HG03575 (cell line): Measurements from ENCODE around the gene NAALAD2.
"Not testable (repeated sequence)": the region's sequence is repeated elsewhere in the genome, so short reads cannot be mapped to it uniquely, and the experiment has no call there.

Source experiments
- ATAC-seq: cut with Tn5 transposase; IDR thresholded peaks from one replicate; pipeline ENCODE4 v1.9.1; 2021; ENCODE audit not compliant: unreplicated experiment, insufficient number of reproducible peaks, low FRiP score; ENCODE audit errors: extremely low read depth

NAALAD2 gene

DNA sequence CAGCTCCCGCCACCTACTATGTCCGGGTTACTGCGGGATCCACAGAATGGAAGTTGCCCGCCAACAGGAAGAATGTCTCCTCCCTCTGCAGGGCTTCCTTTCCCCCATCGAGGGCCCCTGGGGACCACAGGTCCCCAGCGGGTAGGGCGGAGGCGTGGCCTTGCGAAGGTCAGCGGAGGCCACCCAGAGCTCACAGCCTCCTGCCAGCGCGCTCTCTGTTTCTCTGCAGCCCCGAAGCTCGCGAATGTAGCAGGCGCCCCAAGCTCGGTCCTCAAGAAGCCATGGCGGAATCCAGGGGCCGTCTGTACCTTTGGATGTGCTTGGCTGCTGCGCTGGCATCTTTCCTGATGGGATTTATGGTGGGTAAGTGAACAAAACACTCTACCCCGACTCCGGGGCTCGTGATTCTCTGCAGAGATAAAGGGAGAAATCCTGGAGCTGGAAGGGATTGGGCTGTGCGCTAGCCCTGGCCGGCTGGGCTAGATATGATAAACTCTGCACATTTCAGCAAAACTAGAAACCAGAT is at the start of gene NAALAD2:
Gene NAALAD2, plus strand, starts transcription at position 186 of the 526 bp plus-strand sequence. Its CDS starts 96 bp downstream, at position 282.
- ATAC-seq = no peak

DNA sequence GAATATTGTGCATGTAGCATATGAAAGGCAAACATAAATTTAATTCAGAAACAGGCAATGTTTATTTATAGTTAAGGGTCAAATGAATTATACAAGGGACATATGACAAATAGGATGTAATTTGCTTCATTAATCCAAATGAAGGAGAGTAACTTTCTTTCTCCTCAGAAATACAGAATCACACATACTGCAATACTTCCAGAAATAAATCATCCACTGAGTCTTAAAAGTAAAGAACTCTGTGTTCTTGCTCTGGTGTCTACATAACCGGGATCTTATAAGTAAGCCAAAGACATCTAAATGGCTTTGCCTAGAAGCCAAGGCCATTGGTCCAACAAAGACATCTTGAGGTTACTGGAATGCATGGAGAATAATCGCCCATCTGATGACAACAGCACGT is 48.8 kb upstream of the NAALAD2 start, which contains the start of gene UBTFL1:
Gene UBTFL1, plus strand, starts transcription at position 301 of the 400 bp plus-strand sequence. Its CDS starts 0 bp downstream, at position 301.
- not testable (repeated sequence) for ATAC-seq

DNA sequence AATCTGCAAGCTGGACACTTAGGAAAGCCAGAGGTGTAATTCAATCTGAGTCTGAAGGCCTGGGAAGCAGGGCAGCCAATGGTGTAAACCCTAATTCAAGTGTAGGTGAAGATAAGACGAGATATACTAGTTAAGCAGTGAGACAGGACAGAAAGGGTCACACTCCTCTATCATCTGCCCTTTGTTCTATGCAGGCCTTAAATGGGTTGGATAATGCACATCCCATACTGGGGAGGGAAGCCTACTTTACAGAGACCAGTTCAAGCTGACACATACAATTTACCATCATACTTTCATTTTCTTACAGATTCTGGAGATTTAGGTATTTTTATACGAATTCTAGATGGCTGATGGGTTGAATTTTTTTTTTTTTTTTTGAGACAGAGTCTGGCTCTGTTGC is 45.7 kb upstream of the NAALAD2 start:
- ATAC-seq = not testable (repeated sequence)

DNA sequence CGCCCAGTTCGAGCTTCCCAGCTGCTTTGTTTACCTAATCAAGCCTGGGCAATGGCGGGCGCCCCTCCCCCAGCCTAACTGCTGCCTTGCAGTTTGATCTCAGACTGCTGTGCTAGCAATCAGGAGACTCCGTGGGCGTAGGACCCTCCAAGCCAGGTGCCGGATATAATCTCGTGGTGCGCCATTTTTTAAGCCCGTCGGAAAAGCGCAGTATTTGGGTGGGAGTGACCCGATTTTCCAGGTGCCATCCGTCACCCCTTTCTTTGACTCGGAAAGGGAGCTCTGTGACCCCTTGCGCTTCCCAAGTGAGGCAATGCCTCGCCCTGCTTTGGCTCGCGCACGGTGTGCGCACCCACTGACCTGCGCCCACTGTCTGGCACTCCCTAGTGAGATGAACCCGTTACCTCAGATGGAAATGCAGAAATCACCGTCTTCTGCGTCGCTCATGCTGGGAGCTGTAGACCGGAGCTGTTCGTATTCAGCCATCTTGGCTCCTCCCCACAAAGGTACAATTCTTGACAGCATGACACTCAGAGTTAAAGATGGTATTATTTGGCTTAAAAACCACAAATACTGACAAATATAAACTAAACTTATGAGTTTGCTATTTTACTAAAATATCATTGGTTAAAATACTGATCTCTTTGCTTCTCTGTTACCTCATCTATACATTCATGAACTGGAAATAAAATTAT is 39.1 kb upstream of the NAALAD2 start:
- ATAC-seq = not testable (repeated sequence)

DNA sequence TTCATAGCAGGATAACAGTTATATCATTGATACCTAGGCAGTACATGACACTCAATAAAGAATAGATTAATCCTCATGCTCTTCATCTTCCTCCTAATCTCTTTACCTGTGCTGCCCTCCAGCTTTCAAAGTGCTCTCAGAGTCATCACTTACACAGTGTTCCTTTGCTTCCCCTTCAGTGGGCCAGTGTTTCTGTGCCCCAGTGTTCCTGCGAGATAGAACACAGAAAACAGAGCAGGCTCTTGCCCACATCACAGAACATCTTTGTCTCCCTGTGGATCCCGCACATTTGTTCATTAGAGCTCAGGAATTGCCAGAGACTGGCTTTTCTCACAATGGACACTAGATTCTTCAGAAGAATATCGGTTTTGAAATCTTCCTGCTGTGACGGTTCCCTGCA is 36.2 kb upstream of the NAALAD2 start:
- not testable (repeated sequence) for ATAC-seq

DNA sequence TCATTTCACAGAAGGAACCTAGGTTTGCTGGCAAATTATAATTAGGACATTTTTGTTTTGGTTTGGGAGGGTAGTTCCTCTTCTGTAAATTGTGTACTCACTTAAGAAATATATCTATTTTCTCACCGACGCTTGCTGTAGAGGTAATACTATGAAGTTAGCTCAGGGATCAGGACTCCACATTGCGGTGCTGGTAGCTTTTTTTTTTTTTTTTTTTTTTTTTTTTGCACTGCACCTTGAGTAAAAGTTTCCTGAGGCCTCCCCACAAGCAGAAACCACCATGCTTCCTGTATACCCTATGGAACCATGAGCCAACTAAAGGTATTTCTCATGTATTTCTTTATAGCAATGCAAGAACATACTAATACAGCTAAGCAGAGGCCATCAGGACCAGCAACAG is 34.0 kb upstream of the NAALAD2 start:
- ATAC-seq = no peak

DNA sequence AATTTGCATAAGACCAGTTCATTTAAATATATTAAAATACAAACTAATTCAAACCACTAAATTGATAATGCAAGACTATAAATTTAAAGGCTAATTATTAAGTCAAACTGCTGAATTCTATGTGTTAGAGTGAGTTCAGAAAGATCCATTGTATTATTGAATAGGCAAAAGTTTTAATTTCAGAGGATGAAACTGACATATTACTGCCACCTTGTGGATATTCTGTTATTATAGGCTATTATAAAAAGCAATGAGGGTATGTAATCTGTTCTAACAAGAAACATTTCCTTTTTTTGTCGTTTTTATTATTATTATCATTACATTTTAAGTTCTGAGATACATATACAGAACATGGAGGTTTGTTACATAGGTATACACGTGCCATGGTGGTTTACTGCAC is 20.9 kb upstream of the NAALAD2 start:
- ATAC-seq = no peak

DNA sequence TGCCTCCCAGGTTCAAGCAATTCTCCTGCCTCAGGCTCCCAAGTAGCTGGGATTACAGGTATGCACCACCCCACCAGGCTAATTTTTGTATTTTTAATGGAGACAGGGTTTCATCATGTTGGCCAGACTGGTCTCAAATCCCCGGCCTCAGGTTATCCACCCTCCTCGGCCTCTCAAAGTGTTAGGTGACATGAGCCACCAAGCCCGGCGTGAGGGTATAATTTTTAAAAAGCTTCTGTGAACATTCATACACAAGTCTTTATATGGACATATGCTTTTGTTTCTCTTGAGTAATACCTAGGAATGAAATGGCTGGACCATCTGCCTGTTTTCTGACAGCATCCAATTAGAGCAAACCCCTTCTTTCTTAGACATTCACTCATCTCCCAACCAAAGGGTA is 14.3 kb upstream of the NAALAD2 start:
- ATAC-seq = no peak

DNA sequence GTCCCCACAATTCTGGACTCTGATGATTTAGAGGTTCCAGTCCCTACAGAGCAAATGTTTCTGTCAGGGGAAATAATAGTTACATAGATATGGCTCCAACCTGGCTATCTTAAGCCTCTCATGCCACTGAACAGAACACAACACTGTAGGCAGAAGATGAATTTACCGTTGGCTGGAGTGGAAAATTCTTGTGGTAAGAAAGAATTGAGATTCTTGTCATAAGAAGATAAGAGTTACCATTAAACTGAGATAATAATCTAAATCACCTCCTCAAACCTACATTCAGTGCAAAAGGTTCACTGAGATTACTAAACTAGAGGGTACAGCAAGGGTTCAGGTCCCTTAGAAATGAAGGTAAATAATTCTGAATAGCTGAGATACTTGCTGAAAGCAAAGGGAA is 10.1 kb upstream of the NAALAD2 start:
- ATAC-seq = no peak

DNA sequence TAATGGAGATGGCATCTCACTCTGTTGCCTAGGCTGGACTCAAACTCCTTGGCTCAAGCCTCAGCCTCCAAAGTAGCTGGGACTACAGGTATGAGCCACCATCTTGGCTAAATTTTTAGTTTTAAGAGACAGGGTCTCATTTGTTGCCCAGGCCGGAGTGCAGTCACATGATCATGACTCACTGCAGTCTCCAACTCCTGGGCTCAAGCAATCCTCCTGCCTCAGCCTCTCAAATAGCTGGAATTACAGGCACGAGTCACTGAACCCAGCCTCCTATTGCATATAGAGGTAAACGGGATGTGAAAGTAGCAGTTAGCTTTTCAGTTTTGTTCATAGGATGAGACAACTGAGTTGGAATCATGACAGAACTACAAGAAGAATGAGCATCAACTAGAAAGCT is 9.5 kb upstream of the NAALAD2 start:
- ATAC-seq = no peak

DNA sequence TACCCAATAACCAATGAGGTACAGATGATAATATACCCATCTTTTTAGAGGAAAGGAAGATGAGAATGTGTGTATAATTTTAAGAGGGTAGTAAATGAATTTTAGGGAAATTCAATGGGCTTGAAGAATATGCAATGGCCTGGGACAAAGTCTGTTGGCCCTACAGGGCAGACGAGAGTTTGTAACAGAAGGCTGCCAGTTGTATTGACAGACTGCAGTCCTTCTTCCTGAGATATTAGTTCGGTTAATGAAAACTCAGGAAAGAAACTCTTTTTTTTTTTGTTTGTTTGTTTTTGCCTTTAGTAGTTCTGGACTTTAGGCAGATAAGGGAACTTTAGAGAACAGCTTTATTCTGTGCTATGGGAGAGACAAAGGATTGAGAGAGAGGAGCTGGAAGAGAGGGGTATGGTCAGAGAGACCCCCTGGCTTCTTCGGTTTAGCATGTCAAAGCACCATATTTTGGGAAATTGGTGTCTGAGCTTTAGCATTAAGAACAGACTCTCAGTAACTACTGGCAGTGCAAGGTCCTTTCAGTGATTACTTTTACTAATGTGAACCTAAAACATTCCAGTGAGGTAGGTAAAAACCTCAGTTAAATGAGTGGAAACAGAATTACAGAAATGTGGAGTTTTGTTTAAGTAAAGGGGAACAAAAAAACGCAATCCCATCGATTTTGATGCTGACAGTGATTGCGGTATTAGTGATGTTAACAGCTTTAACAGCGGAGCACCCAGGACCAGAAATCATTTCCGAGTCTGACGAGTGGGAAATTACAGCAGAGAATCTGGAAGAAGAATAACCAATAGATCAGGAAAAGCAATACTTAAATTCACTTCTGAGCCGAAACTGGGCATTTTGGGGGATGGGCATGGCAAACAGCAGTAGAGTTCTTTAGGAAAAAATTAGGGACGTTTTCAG is 644 bp upstream of the NAALAD2 start:
- ATAC-seq = no peak

DNA sequence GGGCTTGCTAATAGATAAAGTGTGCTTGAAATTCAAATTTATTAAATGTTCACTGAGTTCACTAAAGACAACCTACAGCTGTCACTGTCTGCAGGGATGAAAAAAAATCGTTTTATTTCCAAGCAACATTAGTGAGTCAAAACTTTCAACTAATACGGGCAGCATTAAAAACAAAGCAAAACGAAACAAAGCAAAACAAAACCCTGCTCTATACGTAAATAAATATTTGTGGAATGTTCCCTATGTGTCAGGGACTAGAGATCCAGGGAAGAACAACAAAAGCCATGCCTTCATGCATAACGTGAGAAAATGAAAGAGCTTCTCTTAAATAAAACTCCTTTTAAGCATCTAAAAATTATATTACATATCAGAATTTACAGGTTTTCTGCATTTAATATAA is 553 bp downstream of the NAALAD2 start:
- ATAC-seq = no peak

DNA sequence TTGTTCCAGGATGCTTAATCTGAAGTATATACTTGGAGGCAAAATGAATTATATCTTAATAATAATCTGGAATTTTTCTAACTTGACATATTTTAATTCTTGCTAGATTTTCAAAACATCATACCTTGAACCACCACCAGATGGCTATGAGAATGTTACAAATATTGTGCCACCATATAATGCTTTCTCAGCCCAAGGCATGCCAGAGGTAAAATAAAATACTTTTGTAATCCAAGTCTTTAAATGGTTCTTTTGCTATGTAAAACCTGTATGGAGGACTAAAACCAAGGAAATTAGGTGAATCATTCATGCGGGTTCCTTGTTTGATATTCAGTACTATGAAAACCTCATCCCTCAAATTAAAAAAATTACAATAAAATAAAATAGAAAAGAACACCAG is 14.4 kb downstream of the NAALAD2 start:
- ATAC-seq = no peak

DNA sequence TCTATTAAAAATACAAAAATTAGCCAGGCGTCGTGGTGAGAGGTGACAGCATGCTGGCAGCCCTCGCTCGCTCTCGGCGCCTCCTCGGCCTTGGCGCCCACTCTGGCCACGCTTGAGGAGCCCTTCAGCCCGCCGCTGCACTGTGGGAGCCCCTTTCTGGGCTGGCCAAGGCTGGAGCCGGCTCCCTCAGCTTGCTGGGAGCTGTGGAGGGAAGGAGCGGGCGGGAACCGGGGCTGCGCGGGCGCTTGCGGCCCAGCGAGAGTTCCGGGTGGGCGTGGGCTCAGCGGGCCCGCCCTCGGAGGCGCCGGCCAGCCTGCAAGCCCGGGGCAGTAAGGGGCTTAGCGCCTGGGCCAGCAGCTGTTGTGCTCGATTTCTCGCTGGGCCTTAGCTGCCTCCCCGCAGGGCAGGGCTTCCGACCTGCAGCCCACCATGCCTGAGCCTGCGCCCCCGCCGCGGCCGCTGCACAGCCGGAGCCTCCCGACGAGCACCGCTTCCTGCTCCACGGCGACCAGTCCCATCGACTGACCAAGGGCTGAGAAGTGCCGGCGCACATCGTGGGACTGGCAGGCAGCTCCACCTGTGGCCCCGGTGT is 32.6 kb downstream of the NAALAD2 start:
- not testable (repeated sequence) for ATAC-seq

DNA sequence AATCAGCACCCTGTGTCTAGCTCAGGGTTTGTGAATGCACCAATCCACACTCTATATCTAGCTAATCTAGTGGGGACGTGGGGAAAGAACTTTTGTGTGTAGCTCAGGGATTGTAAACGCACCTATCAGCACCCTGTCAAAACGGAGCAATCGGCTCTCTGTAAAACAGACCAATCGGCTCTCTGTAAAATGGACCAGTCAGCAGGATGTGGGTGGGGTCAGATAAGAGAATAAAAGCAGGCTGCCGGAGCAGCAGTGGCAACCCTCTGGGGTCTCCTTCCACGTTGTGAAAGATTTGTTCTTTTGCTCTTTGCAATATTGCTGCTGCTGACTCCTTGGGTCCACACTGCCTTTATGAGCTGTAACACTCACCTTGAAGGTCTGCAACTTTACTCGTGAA is 33.2 kb downstream of the NAALAD2 start:
- ATAC-seq = not testable (repeated sequence)

DNA sequence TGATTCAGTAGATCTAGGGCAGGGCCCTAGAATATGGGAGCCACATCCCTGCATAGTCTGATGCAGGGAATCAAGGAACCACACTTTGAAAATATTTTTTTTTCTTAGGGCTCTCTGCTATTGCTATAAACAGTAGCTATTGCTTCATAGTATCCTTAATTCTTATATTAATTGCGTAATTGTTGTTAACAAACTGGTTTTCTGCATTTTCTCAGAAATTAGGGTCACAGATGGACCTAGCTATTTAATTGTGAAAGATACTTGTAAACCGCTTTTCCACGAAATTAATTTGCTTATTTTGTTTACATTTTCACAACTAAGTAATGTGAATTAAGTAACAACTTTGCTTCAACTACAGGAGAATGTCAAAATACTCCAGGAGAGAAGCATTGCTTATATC is 34.1 kb downstream of the NAALAD2 start:
- ATAC-seq = no peak

DNA sequence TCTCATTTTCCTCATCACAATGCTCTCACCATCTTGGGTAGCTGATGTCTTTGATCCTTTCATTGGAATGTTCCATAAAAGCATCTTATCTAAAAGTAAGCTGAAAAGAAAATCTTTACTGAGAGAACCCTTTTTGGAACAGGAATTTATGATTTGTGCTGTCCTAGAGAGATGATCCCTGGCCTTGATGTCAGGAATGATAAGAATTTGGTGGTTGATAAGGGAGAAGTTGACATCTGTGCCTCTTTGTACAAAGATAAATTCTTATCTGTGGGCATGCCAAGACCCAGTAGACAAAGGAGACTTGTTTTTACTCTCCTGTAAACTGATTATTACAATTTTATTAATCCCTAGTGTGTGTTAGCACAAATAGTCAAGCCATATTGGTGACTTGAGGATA is 36.9 kb downstream of the NAALAD2 start:
- ATAC-seq = no peak

DNA sequence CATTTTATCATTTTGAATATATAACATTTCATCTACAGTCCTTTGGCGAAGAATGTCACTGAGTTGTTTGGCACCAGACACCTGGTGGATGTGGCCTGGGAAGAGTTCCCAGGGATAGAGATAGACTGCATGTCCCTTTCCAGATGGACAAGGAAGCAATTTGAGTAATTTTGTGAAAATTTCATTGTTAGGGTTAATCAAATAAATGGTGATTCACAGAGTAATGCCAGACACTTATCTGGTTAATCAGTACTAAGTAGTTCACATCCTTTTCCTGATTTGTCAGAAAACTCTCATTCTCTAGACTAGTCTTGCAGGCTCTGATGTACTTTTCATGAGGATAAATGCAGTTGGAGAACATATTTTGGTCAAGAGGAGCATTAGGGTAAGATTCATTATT is 41.6 kb downstream of the NAALAD2 start:
- ATAC-seq = no peak

DNA sequence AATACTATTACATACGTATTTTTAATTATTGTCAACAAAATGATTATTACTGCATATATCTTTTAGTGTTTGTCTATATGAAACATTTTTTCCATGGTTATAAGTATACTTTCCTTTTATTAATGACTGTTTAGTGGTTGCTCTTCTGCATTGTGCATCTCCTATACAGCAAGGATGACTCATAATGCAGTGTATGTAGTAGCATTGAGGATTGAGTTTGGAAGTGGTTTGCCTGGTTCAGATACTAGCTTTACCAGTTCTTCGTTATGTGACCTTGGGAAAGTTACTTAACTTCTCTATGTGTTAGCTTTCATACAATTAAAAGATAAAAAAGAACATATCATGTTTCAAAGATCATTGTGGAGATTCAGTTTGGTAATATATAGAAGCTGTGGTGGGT is 44.3 kb downstream of the NAALAD2 start:
- ATAC-seq = no peak
